Natural killer cell (primary cell): Measurements from ENCODE around the gene ACADL. TPM values are rescaled to one million over a fixed set of nuclear protein-coding genes. Genes with fewer than 3 reads are reported as not detected.
"Not testable (repeated sequence)": the region's sequence is repeated elsewhere in the genome, so short reads cannot be mapped to it uniquely, and the experiment has no call there.

Experiments
- ATAC-seq, 3 donors: fragments of 150-1000 bp in 2 of 3; fragments of 200-7000 bp in 1 of 3; cut with Tn5 transposase; 1 replicate in 1 of 3; 2 replicates in 2 of 3; pipeline ENCODE4 v1.10.0; 2021; ENCODE audit warnings: mild to moderate bottlenecking in 2 of 3, moderate library complexity in 2 of 3
- DNase-seq, 2 donors: peaks; one replicate each; pipeline versions ENCODE4 v3.0.0 to v3.0.0-alpha.2; 2013 to 2021; ENCODE audit warnings: mixed read lengths in 1 of 2
- H3K27ac ChIP-seq: one replicate; pipeline ENCODE4 v1.5.1; 2013; ENCODE audit warnings: mild to moderate bottlenecking, low read length
- H3K27me3 ChIP-seq: one replicate; pipeline ENCODE4 v1.6.1; 2013; ENCODE audit warnings: low read length; ENCODE audit not compliant: control insufficient read depth, insufficient read depth
- H3K36me3 ChIP-seq: one replicate; pipeline ENCODE4 v1.6.1; 2013; ENCODE audit warnings: low read length; ENCODE audit not compliant: control insufficient read depth, insufficient read depth
- H3K4me1 ChIP-seq: one replicate; pipeline ENCODE4 v1.6.1; 2013; ENCODE audit warnings: low read length; ENCODE audit not compliant: control insufficient read depth, insufficient read depth
- H3K4me3 ChIP-seq: one replicate; pipeline ENCODE4 v1.5.1; 2013; ENCODE audit warnings: low read length
- H3K9me3 ChIP-seq: one replicate; pipeline ENCODE4 v1.6.1; 2013; ENCODE audit warnings: low read length; ENCODE audit not compliant: control insufficient read depth, insufficient read depth
- H3K27ac Mint-ChIP-seq, 2 donors: one replicate each; pipeline ENCODE4 v1.8.0; 2022; ENCODE audit warnings: mild to moderate bottlenecking in 2 of 2, mixed read lengths in 2 of 2, moderate library complexity in 1 of 2
- H3K27me3 Mint-ChIP-seq, 2 donors: one replicate each; pipeline ENCODE4 v1.8.0; 2022; ENCODE audit warnings: low read depth in 2 of 2, mixed read lengths in 2 of 2
- H3K36me3 Mint-ChIP-seq: one replicate; pipeline ENCODE4 v1.8.0; 2022; ENCODE audit warnings: mixed read lengths
- H3K4me1 Mint-ChIP-seq, 2 donors: one replicate each; pipeline ENCODE4 v1.8.0; 2022; ENCODE audit warnings: mixed read lengths in 2 of 2
- H3K4me3 Mint-ChIP-seq: one replicate; pipeline ENCODE4 v1.8.0; 2022; ENCODE audit warnings: mild to moderate bottlenecking, moderate library complexity, mixed read lengths
- H3K9me3 Mint-ChIP-seq, 2 donors: one replicate each; pipeline ENCODE4 v1.8.0; 2022; ENCODE audit warnings: mixed read lengths in 2 of 2
- WGBS: methylation state at CpG from one replicate; pipeline ENCODE4 v1.1.7; 2013; ENCODE audit warnings: missing lambda C conversion rate; ENCODE audit not compliant: insufficient coverage; 5-methylcytosine and 5-hydroxymethylcytosine counted together
- intact Hi-C: fragments of 100-400 bp; cut with micrococcal nuclease; formaldehyde crosslinking; loops from one replicate; pipeline ENCODE4 v1.14.2; 2022
- total RNA-seq, 4 donors: library from RNA; stranded (reverse); fragments of 120-200 nt in 1 of 4; gene quantifications; one replicate each; pipeline versions ENCODE4 v1.2.3 to v1.2.4, GENCODE V29; 2013 to 2022
- TF ChIP-seq, protein P1 (sequence below): fragments of 200-600 bp; IDR thresholded peaks from one replicate; pipeline ENCODE4 v1.8.0; 2022; ENCODE audit warnings: antibody characterized with exemption

The ACADL gene
- total RNA-seq, 3 donors from 2014 or later (not counting 1 experiment from before 2014, with no cell fraction given): not detected

DNA sequence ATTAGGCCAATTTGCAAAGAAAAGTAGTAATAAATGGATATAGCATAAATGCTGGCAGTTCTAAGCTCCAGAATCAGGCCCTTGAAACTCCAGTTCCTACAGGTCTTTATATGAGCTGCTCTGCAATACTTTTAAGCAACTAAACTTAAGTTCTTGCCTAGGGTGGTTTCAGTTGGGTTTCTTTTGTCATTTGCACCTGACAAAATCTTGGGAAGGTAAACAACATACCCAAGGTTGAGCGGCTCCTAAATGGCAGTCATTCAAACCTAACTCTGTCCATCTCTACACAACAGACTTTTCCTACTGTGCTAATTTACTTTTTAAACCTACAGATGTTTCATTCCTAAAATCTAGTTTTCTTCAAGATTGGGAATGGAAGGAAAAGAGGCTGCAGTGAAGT is 44.8 kb downstream of the ACADL start:
- Mint-ChIP-seq H3K4me3 (no peak overlapping the region), H3K9me3 (peaks cover 7 to 11% of the 10 kb centered on the region in 2 donors), H3K27ac (no peak overlapping the region), H3K36me3 (peaks cover 30% of the 10 kb centered on the region), H3K27me3 (peaks cover 0 to 19% of the 10 kb centered on the region in 2 donors), H3K4me1 (no peaks in the 10 kb centered on the region)
- Histone ChIP-seq H3K36me3 (no peaks in the 10 kb centered on the region), H3K27ac (no peak overlapping the region), H3K4me1 (peaks cover 7% of the 10 kb centered on the region), H3K9me3 (peaks cover 4% of the 10 kb centered on the region), H3K4me3 (no peak overlapping the region), H3K27me3 (no peaks in the 10 kb centered on the region)
- intact Hi-C loops: no loop called here
- DNase-seq (no peak), ATAC-seq (no peak)
- 100% methylated on average over 1 of the region's 1 CpG for WGBS
- TF ChIP-seq, protein P1, sequence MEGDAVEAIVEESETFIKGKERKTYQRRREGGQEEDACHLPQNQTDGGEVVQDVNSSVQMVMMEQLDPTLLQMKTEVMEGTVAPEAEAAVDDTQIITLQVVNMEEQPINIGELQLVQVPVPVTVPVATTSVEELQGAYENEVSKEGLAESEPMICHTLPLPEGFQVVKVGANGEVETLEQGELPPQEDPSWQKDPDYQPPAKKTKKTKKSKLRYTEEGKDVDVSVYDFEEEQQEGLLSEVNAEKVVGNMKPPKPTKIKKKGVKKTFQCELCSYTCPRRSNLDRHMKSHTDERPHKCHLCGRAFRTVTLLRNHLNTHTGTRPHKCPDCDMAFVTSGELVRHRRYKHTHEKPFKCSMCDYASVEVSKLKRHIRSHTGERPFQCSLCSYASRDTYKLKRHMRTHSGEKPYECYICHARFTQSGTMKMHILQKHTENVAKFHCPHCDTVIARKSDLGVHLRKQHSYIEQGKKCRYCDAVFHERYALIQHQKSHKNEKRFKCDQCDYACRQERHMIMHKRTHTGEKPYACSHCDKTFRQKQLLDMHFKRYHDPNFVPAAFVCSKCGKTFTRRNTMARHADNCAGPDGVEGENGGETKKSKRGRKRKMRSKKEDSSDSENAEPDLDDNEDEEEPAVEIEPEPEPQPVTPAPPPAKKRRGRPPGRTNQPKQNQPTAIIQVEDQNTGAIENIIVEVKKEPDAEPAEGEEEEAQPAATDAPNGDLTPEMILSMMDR: no peak

DNA sequence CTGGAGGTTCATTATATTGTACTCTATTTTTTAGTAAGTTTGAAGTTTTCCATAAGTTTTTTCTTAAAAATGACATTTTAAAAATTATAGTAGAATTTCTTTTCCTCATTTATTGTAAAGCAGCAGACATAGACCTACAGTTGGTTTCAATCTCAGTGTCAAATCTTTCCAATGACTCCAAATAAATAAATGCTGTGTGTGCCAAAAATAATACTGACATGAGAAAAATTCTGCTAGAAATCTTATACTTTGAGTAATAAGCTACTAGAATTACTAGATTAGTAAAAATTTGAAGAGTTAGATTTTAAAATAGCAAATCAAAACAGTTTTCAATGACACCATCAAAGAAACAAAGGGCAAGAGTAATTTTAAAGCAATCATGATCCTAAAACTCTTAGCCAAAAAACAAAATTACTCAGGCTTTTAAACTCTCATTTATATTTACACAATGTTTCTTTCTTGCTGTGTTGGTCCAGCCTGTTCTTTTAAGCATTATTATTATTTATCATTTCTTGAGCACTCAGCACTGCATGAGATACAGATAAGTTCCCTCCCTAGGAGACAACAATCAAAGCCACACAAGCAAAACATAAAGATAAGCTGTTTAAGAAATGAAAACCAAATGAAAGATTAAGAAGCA is 45.8 kb downstream of the ACADL start:
- intact Hi-C loops: no loop called here

DNA sequence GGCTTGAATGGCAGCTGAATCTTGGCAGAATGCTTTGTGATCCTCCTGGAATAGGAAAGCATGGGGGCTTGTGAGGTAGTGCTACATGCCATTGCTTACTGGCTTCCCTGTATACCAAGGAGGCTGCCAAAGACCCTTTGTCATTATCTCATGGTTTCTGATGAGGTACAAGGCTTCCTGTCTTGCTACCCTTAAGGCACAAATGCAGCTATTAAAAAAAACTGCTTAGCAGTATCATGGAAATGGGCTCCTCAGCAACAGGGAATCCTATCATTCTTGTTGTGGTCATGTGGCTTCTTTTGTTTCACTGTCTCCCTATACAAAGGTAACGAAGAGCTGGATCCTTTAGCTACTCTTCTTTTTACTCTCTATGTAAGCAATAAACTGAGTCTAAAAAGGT is 47.5 kb downstream of the ACADL start:
- WGBS: 63% methylated on average over 1 of the region's 1 CpG
- no peaks in the 10 kb centered on the region for H3K9me3 ChIP-seq
- H3K27ac Mint-ChIP-seq: no peak overlapping the region
- TF ChIP-seq, protein P1: no peak
- ATAC-seq (no peak), DNase-seq (no peak)
- H3K4me3 ChIP-seq: no peak overlapping the region
- no peaks in the 10 kb centered on the region for H3K9me3 Mint-ChIP-seq
- H3K27ac ChIP-seq: no peak overlapping the region
- intact Hi-C loops: no loop called here
- peaks cover 4% of the 10 kb centered on the region for H3K36me3 Mint-ChIP-seq
- H3K4me3 Mint-ChIP-seq: no peak overlapping the region
- H3K36me3 ChIP-seq: no peaks in the 10 kb centered on the region
- H3K27me3 Mint-ChIP-seq: peaks cover 0 to 18% of the 10 kb centered on the region in 2 donors
- H3K4me1 ChIP-seq: peaks cover 7% of the 10 kb centered on the region
- H3K4me1 Mint-ChIP-seq: no peaks in the 10 kb centered on the region
- no peaks in the 10 kb centered on the region for H3K27me3 ChIP-seq

More for the DNA sequence above, 45.8 kb downstream of the ACADL start:
- Mint-ChIP-seq H3K27ac (no peak overlapping the region), H3K4me3 (no peak overlapping the region), H3K4me1 (no peaks in the 10 kb centered on the region), H3K36me3 (peaks cover 20% of the 10 kb centered on the region), H3K27me3 (peaks cover 0 to 19% of the 10 kb centered on the region in 2 donors), H3K9me3 (peaks cover 4 to 8% of the 10 kb centered on the region in 2 donors)
- no peaks in the 10 kb centered on the region for H3K36me3 ChIP-seq
- ATAC-seq: no peak
- no peaks in the 10 kb centered on the region for H3K27me3 ChIP-seq
- TF ChIP-seq, protein P1: no peak
- no peaks in the 10 kb centered on the region for H3K9me3 ChIP-seq
- H3K4me1 ChIP-seq: peaks cover 7% of the 10 kb centered on the region
- no peak overlapping the region for H3K27ac ChIP-seq
- no peak for DNase-seq
- no peak overlapping the region for H3K4me3 ChIP-seq

DNA sequence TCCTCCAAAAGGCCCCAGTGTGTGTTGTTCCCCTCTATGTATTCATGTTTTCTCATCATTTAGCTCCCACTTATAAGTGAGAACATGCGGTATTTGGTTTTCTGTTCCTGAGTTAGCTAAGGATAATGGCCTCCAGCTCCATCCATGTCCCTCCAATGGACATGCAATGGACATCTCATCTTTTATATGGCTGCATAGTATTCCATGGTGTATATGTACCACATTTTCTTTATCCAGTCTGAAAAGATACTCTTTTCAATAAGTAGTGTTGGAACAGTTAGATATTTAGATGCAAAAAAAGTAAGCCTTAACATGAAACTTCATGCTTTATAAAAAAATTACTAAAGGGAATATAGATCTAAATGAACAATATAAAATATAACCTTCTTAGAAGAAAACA is 48.1 kb downstream of the ACADL start:
- not testable (repeated sequence) for H3K36me3 Mint-ChIP-seq

More for the DNA sequence above, 48.1 kb downstream of the ACADL start:
- H3K4me1 Mint-ChIP-seq, H3K4me1 ChIP-seq, H3K9me3 Mint-ChIP-seq, H3K4me3 Mint-ChIP-seq, H3K27ac Mint-ChIP-seq, H3K4me3 ChIP-seq, H3K27ac ChIP-seq, DNase-seq, H3K9me3 ChIP-seq, H3K36me3 ChIP-seq, intact Hi-C loops, ATAC-seq, H3K27me3 ChIP-seq: not testable (repeated sequence)
- H3K27me3 Mint-ChIP-seq: peaks cover 0 to 12% of the 10 kb centered on the region in 2 donors
- WGBS: 100% methylated on average over 1 of the region's 1 CpG
